ENCODE data around the gene FASLG. TPM values are rescaled to one million over a fixed set of nuclear protein-coding genes. Genes with fewer than 3 reads are reported as not detected.

Gene FASLG
- polyA plus RNA-seq, 3 donors: not detected

DNA sequence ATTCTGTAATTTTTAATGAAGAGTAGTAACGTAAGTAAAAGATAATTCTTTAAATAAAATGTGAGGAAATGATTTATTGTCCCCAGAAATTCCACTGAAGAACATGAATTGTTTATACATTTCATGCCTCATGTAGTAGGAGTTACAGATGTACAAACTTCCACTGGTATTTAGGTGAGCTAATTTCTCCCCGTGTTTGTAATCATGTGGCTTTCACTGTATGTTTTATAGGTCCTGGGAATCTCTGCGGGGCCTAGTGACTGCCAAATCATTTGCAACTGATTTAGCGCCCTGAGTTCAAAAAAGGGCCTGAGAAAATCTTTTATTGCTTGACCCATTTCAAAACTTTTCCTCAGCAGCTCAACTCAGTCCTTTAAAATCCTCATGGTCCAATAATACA is 30.5 kb upstream of the FASLG start:
- WGBS (ENCODE audit: insufficient coverage): 100% methylated on average over 1 of the region's 4 CpGs
- intact Hi-C loops (cut with micrococcal nuclease): no loop called here

GRCh38 chr1:172629170-172629569 is 29.7 kb upstream of the FASLG start:
- H3K36me3 Mint-ChIP-seq: no peaks in the 10 kb centered on the region
- no peaks in the 10 kb centered on the region for H3K36me3 ChIP-seq (replicated peaks in 1 of 2; ENCODE audit: control insufficient read depth in 1 of 2, insufficient read depth in 2 of 2, low read length in 2 of 2)
- no peaks in the 10 kb centered on the region for H4K20me1 ChIP-seq (ENCODE audit: insufficient read depth, low read length)
- H3K79me2 ChIP-seq (ENCODE audit: insufficient read depth, low read length): no peaks in the 10 kb centered on the region
- H3K4me2 ChIP-seq (replicated peaks; ENCODE audit: extremely low read depth, low read length, poor library complexity, severe bottlenecking): no peak overlapping the region
- H3K4me3 ChIP-seq (replicated peaks in 1 of 3; ENCODE audit: low read depth in 2 of 3, low read length in 3 of 3): no peak overlapping the region
- no peak overlapping the region for H3K9ac ChIP-seq (ENCODE audit: insufficient read depth, low read length, poor library complexity, severe bottlenecking)
- H3K4me3 Mint-ChIP-seq: no peak overlapping the region
- intact Hi-C loops (cut with micrococcal nuclease): no loop called here
- H3K27ac ChIP-seq (ENCODE audit: low read depth in 1 of 2, low read length in 2 of 2): no peak overlapping the region
- no peak for DNase-seq
- H3K4me1 ChIP-seq (ENCODE audit: control insufficient read depth in 1 of 2, insufficient read depth in 2 of 2, low read length in 2 of 2): peaks cover 26 to 29% of the 10 kb centered on the region in 2 donors
- H3K9me3 ChIP-seq (replicated peaks in 1 of 2; ENCODE audit: control insufficient read depth in 1 of 2, insufficient read depth in 1 of 2, low read length in 2 of 2): no peaks in the 10 kb centered on the region
- peaks cover 0 to 2% (median 1%) of the 10 kb centered on the region in 3 donors for H3K27me3 Mint-ChIP-seq (ENCODE audit: low read depth in 3 of 3)
- H3K27me3 ChIP-seq (ENCODE audit: control insufficient read depth in 2 of 2, insufficient read depth in 2 of 2, low read length in 2 of 2): no peaks in the 10 kb centered on the region
- no peaks in the 10 kb centered on the region for H3K9me3 Mint-ChIP-seq
- peaks cover 32% of the 10 kb centered on the region for H3K4me1 Mint-ChIP-seq
- H2AFZ ChIP-seq (ENCODE audit: insufficient read depth, low read depth, low read length, poor library complexity, severe bottlenecking): no peak overlapping the region
- H3K27ac Mint-ChIP-seq: no peak overlapping the region
- TF ChIP-seq, protein P1, sequence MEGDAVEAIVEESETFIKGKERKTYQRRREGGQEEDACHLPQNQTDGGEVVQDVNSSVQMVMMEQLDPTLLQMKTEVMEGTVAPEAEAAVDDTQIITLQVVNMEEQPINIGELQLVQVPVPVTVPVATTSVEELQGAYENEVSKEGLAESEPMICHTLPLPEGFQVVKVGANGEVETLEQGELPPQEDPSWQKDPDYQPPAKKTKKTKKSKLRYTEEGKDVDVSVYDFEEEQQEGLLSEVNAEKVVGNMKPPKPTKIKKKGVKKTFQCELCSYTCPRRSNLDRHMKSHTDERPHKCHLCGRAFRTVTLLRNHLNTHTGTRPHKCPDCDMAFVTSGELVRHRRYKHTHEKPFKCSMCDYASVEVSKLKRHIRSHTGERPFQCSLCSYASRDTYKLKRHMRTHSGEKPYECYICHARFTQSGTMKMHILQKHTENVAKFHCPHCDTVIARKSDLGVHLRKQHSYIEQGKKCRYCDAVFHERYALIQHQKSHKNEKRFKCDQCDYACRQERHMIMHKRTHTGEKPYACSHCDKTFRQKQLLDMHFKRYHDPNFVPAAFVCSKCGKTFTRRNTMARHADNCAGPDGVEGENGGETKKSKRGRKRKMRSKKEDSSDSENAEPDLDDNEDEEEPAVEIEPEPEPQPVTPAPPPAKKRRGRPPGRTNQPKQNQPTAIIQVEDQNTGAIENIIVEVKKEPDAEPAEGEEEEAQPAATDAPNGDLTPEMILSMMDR (IDR thresholded peaks at IDR 0.05): no peak
- WGBS (ENCODE audit: insufficient coverage): no CpG with 5 or more reads among the region's 2 CpGs

More for the DNA sequence above, 30.5 kb upstream of the FASLG start:
- H3K36me3 Mint-ChIP-seq: no peaks in the 10 kb centered on the region
- Histone ChIP-seq H3K9me3 (replicated peaks in 1 of 2; ENCODE audit: control insufficient read depth in 1 of 2, insufficient read depth in 1 of 2, low read length in 2 of 2) (no peaks in the 10 kb centered on the region), H3K36me3 (replicated peaks in 1 of 2; ENCODE audit: control insufficient read depth in 1 of 2, insufficient read depth in 2 of 2, low read length in 2 of 2) (no peaks in the 10 kb centered on the region), H3K9ac (ENCODE audit: insufficient read depth, low read length, poor library complexity, severe bottlenecking) (no peak overlapping the region), H3K27ac (ENCODE audit: low read depth in 1 of 2, low read length in 2 of 2) (no peak overlapping the region), H3K27me3 (ENCODE audit: control insufficient read depth in 2 of 2, insufficient read depth in 2 of 2, low read length in 2 of 2) (no peaks in the 10 kb centered on the region), H2AFZ (ENCODE audit: insufficient read depth, low read depth, low read length, poor library complexity, severe bottlenecking) (no peak overlapping the region), H4K20me1 (ENCODE audit: insufficient read depth, low read length) (no peaks in the 10 kb centered on the region), H3K4me2 (replicated peaks; ENCODE audit: extremely low read depth, low read length, poor library complexity, severe bottlenecking) (no peak overlapping the region), H3K4me3 (replicated peaks in 1 of 3; ENCODE audit: low read depth in 2 of 3, low read length in 3 of 3) (no peak overlapping the region), H3K79me2 (ENCODE audit: insufficient read depth, low read length) (no peaks in the 10 kb centered on the region), H3K4me1 (ENCODE audit: control insufficient read depth in 1 of 2, insufficient read depth in 2 of 2, low read length in 2 of 2) (peaks cover 26 to 29% of the 10 kb centered on the region in 2 donors)
- no peak overlapping the region for H3K27ac Mint-ChIP-seq
- H3K4me3 Mint-ChIP-seq: no peak overlapping the region
- peaks cover 0 to 2% (median 0%) of the 10 kb centered on the region in 7 donors for H3K9me3 Mint-ChIP-seq
- H3K4me1 Mint-ChIP-seq: peaks cover 32% of the 10 kb centered on the region
- TF ChIP-seq, protein P1 (IDR thresholded peaks at IDR 0.05): no peak
- peaks cover 0 to 2% (median 1%) of the 10 kb centered on the region in 3 donors for H3K27me3 Mint-ChIP-seq (ENCODE audit: low read depth in 3 of 3)
- no peak for DNase-seq
